ENCODE measurements around the gene HOXD9.

The HOXD9 gene

GRCh38 chr2:176150584-176151441 is 28.3 kb downstream of the HOXD9 start:
- DNase-seq (ENCODE audit: insufficient read length, low spot score), result no peak
- FAIRE-seq, result no peak

GRCh38 chr2:176151442-176152287 is 29.1 kb downstream of the HOXD9 start, which contains the start of gene HOXD4:
HOXD4 (plus strand) TSS chr2:176151550; CDS start chr2:176151634, 84 bp downstream.
- FAIRE-seq (no peak), DNase-seq (ENCODE audit: insufficient read length, low spot score) (no peak)

- DNase-seq (ENCODE audit: insufficient read length, low spot score), result no peak
- FAIRE-seq, result no peak
These were observed 30.0 kb downstream of the HOXD9 start for GRCh38 chr2:176152350-176153181.

- FAIRE-seq, result no peak
- no peak for DNase-seq (ENCODE audit: insufficient read length, low spot score)
These were observed 32.2 kb downstream of the HOXD9 start for GRCh38 chr2:176154576-176155252.

- no peak for FAIRE-seq
- no peak for DNase-seq (ENCODE audit: insufficient read length, low spot score)
These were observed 33.0 kb downstream of the HOXD9 start for GRCh38 chr2:176155356-176156044.

GRCh38 chr2:176156301-176156806 is 33.8 kb downstream of the HOXD9 start:
- no peak for DNase-seq (ENCODE audit: insufficient read length, low spot score)

GRCh38 chr2:176156807-176157498 is 34.4 kb downstream of the HOXD9 start, which contains the start of gene HOXD3:
HOXD3 (plus strand) TSS chr2:176157307; CDS start chr2:176169115, 11,808 bp downstream.
- no peak for FAIRE-seq
- DNase-seq (ENCODE audit: insufficient read length, low spot score), result no peak

More at GRCh38 chr2:176156301-176156806, 33.8 kb downstream of the HOXD9 start:
- FAIRE-seq, result no peak

GRCh38 chr2:176157499-176158185 is 35.1 kb downstream of the HOXD9 start:
- no peak for DNase-seq (ENCODE audit: insufficient read length, low spot score)
- FAIRE-seq, result no peak

GRCh38 chr2:176158186-176158591 is 35.7 kb downstream of the HOXD9 start:
- FAIRE-seq, result no peak
- DNase-seq (ENCODE audit: insufficient read length, low spot score), result no peak

GRCh38 chr2:176158855-176159662 is 36.5 kb downstream of the HOXD9 start:
- FAIRE-seq, result no peak
- DNase-seq (ENCODE audit: insufficient read length, low spot score), result no peak

- no peak for DNase-seq (ENCODE audit: insufficient read length, low spot score)
- FAIRE-seq, result no peak
These were observed 37.2 kb downstream of the HOXD9 start for GRCh38 chr2:176159663-176160250.

- FAIRE-seq (no peak), DNase-seq (ENCODE audit: insufficient read length, low spot score) (no peak)
These were observed 37.9 kb downstream of the HOXD9 start for GRCh38 chr2:176160251-176160985.

- DNase-seq (ENCODE audit: insufficient read length, low spot score), result no peak
- FAIRE-seq, result no peak
These were observed 38.7 kb downstream of the HOXD9 start for GRCh38 chr2:176160986-176161824.

GRCh38 chr2:176161825-176162626 is 39.5 kb downstream of the HOXD9 start:
- DNase-seq (ENCODE audit: insufficient read length, low spot score), result no peak
- FAIRE-seq, result no peak
